GM10266 (cell line): ENCODE results near the gene YEATS2.

Experiments
- DNase-seq: peaks from one replicate; pipeline ENCODE4 v3.0.0; 2012; ENCODE audit errors: extremely low spot score
- TF ChIP-seq, protein P1 (sequence below): IDR thresholded peaks from 2 replicates; pipeline ENCODE4 v1.5.1; 2012; ENCODE audit warnings: mild to moderate bottlenecking, low read depth; ENCODE audit not compliant: control insufficient read depth, insufficient read depth; ENCODE audit errors: missing control alignments

Gene YEATS2

DNA sequence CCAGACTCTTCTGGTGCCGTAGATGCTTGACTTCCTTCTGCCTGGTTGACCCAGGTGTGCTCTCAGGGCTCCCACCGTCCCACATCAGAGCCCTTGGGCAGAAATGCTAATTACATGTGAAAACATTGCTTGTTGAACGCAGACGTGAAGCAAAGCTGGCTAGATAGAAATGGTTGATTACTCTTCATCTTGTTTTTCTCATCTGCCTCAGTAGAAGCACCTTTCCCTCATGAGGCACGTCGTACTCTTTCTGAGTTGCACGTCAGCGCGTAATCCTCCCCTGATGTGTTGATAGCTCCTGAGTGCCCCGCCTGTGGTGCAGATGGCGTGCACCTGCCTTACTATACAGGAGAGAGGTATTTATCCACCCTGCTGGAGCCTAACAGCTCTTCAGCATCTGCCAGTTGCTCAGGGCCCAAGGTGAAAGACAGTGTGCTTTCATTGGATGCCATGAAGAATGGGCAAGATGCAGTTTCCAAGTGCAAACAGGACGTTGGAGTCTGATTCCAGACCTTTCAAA is 109.7 kb downstream of the YEATS2 start:
- TF ChIP-seq, protein P1, sequence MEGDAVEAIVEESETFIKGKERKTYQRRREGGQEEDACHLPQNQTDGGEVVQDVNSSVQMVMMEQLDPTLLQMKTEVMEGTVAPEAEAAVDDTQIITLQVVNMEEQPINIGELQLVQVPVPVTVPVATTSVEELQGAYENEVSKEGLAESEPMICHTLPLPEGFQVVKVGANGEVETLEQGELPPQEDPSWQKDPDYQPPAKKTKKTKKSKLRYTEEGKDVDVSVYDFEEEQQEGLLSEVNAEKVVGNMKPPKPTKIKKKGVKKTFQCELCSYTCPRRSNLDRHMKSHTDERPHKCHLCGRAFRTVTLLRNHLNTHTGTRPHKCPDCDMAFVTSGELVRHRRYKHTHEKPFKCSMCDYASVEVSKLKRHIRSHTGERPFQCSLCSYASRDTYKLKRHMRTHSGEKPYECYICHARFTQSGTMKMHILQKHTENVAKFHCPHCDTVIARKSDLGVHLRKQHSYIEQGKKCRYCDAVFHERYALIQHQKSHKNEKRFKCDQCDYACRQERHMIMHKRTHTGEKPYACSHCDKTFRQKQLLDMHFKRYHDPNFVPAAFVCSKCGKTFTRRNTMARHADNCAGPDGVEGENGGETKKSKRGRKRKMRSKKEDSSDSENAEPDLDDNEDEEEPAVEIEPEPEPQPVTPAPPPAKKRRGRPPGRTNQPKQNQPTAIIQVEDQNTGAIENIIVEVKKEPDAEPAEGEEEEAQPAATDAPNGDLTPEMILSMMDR, result no peak
- DNase-seq, result no peak

DNA sequence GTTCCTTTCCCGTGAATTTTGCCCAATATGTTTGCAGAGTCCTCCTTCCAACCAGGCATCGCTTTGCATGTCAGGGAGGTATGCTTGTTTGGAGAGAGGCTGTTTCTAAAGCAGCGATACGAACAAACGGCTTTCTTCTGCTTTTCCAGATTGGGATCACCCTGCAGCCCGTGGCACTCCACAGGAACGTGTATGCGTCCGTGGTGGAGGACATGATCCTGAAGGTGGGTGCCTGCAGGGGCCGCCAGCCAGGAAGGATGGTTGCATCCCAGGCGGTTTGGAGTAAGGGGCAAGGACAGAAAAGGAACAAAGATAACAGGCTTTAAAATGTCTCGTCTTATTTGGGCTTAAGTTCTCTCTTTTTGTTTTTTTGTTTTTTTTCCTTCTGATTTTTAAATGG is 110.3 kb downstream of the YEATS2 start:
- no peak for DNase-seq
- TF ChIP-seq, protein P1, result no peak

DNA sequence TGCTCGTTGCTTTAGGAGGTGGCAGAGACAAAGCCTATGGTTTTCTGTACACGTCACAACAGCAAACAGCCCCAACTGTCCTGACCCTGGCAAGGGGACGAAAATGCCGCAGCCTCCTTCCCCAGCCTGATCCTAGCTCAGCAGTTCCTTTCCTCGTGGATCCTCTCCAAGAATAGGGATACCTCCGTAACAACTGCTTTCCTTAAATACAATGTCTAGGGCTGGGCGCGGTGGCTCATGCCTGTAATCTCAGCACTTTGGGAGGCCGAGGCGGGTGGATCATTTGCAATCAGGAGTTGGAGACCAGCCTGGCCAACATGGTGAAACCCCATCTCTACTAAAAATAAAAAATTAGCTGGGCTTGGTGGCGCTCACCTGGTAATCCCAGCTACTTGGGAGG is 110.8 kb downstream of the YEATS2 start:
- TF ChIP-seq, protein P1, result no peak
- DNase-seq, result no peak

DNA sequence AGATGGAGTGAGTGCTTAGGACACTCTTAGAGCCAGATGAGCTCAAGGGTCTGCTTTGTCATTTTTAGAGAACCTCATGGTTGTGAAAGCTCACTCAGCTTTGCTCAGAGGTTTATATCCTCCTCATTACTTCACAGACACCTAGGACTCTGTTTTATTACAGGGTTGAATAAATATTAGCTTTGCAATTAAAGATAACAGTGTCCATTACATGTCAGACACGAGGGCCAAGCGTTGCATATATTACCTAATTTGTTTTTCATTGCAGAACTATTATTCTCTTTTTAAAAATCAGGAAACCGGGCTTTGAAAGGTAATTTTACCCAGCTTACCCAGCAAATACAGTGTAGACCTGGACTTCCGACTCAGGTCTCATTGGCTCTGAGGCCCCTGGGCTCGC is 111.7 kb downstream of the YEATS2 start:
- no peak for DNase-seq
- TF ChIP-seq, protein P1, result no peak

DNA sequence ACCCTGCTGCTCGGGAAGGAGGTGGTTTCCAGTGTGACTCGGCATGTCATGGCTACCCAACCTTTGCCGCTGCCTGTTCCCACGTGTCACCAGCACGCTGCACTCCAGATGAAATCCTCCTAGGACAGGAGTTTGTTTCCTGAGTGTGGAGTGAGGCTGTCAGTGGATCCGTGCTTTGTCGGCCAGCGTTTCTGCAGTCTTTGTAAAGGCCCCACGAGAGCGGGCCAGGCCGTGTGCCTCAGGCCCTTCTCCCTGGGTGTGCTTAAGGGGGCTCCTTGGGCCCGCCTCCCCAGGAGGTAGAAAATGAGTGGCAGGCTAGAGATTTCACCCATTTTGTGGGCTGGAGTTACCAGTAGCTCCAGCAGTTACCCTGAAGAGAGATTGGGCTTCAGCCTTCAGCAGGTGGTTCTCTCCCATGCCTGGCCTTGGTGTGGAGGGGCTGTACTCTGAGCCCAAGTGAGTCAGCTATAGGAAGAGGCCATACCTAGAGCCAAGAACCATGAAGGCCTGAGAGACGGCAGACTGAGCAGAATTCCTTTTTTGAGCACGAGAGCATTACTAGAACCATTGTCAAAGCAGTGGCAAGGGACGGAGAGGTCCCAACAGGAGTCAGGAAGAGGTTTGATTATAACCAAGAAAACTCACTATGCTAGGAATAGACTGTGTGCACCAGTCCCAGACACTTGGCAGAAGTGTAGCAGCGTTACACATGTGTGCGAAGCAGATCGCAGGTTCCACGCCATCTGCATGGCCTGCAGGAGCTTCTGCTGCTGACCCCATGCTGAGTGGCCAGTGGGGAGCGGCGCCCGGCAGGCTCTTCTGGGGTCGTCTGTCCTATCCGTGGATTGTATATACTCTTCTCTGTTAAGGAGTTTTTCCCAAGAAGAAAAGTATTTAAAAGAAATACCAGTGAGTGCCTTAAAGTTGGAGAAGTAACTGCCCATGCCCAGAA is 113.3 kb downstream of the YEATS2 start:
- TF ChIP-seq, protein P1, result no peak

DNA sequence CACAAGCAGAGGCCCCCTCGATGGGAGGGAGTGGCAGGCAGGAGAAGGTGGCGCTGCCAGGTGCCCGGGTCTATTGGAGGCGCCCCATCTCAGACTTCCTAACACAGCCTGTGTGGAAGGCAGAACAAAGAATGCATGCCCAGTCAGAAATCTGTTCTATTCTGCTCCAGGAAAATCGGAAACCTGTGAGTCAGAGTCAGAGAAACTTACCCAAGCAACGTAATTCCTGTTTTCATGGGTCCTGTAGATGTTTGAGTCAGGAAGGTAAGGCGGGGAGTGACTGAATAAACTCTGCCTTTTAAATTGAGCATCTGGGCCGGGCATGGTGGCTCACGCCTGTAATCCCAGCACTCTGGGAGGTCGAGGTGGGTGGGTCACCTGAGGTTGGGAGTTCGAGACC is 114.0 kb downstream of the YEATS2 start:
- TF ChIP-seq, protein P1, result no peak

More for the DNA sequence above, 113.3 kb downstream of the YEATS2 start:
- DNase-seq, result no peak

More for the DNA sequence above, 114.0 kb downstream of the YEATS2 start:
- no peak for DNase-seq
